Right renal cortex interstitium (tissue), 3 donors: ENCODE measurements around the gene GALNT7. TPM values are rescaled to one million over a fixed set of nuclear protein-coding genes. Genes with fewer than 3 reads are reported as not detected.

Experiments used
- DNase-seq, 3 donors: peaks; one replicate each; pipeline ENCODE4 v3.0.0-alpha.2; 2013; ENCODE audit warnings: low read depth in 3 of 3, low spot score in 2 of 3
- polyA plus RNA-seq, 3 donors: library from polyadenylated mRNA; unstranded; fragments of 120-200 nt; gene quantifications; one replicate each; pipeline ENCODE4 v1.2.1, GENCODE V29; 2013; ENCODE audit not compliant: insufficient read length in 3 of 3

The GALNT7 gene
- polyA plus RNA-seq, 3 donors = 33.6 to 38.0 (median 37.1) TPM

DNA sequence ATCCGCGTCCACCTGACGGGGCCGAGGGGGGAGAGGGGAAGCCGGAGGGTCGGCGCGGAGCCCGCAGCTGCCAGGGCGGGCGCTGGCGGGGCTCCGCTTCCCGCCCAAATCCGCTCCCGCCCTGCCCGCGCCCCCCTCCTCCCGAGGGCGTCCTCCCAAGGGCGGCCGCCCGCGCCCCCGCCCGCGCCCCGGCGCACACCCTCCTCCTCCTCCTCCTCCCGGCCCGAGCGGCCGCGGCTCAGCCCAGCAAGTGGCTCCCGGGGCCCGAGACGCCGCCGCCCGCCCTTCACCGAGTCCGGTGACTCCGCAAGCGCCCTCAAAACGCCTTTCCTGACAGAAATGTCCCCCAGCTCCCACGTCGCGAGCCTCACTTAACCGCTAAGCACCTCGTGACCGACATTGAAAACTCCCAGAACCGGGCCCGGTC is 165.1 kb downstream of the GALNT7 start:
- DNase-seq = peak in 1 of 3 donors; percentile 26

DNA sequence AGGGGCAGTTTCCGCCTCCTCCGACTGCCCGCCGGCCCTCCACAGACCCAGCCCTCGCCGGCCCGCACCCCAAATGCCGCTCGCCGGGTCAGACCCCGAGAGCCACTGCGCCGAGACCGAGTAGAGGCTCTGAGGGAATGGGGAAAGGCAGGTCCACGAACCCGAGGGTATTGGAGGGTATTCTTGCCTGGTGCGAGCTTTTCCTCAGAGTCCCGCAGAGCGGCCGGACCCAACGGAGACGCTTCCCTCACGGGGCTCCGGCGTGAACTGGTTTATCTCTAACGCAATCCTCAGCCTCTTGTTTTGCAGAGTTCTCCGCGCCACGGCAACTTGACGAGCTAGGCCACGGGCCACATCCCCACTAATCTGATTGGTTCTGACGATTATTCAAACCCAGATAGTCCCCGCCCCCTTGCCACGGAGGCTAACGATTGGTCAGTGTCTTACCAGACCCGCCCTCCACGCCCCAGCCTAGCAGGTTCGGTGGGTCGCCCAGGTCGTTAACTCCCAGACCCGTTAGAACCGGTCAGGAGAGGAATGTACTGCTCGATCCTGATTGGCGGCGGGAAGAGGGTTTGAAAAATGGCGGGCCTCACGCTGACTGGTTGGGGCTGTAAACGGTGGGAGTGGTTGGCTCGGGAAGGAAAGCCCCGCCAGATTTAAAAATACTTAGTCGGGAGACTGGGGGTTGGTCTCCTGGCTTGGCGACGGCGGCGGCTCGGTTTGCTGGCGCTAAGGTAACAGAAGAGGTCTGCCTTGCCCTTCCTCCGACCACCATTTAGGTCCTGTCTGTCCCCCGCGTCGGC is 165.7 kb downstream of the GALNT7 start, which contains the start of gene HMGB2:
TSS of gene HMGB2 (minus strand) at position 274 of the 806 bp plus-strand sequence. CDS start 709 bp downstream, outside the sequence.
- DNase-seq = peak; percentile 99 to 100 (median 99)

DNA sequence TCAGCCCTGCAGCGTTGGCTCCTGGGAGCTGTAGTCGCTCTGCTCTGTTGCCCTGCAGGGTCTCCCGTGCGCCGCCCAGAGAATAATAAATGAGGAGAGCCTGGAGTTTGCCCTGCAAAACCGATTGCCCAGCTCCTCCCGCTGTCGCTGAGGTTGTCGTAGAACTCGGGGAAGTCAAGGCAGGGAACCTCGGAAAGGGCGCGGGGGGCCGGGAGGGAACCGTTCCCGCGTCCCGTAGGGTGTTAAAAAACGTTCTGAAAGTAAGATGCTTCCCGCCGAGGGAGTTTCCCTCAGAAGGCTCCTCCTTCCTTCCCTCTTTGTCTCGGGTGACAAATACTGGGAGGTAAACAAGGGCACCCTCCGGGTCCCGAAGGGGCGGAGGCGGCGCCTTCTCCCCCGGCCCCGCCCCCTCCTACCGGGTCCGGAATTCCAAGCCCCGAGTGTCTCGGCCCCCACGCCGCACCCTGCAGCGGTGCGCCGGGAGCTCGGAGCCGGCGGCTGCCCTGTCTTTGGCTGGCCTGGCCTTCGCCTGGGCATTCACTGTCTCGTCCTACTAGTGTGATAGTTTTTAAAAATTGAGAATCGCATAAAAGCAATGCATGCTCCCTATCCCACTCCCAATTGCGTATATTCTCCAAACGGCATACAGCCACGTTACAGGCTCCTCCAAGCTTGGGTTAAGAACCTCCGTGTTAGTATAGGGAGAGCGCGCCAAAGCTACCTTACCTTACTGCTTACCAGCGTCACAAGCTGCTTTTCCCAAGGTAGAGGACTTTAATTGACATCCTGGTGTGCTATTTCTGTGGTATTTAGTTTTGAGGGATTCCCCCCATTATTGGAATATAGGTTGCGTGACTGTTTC is 166.5 kb downstream of the GALNT7 start:
- DNase-seq = peak; percentile 65 to 76 (median 66)

DNA sequence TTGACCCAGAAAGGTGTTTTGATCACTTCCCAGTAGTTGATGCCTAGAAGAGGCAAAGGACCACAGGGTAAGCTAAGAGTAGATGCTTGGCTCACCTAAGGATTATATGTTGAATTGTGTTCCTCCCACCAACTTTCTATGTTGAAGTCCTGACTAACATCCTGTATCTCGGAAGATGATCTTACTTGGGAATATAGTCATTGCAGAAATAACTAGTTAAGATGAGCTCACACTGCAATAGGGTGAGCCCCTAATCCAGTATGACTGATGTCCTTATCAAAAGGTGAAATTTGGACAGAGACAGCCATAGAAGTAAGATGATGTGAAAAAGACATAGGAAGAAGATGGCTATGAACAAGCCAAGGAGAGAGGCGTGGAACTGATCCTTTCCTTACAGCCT is 168.9 kb downstream of the GALNT7 start:
- no peak for DNase-seq

DNA sequence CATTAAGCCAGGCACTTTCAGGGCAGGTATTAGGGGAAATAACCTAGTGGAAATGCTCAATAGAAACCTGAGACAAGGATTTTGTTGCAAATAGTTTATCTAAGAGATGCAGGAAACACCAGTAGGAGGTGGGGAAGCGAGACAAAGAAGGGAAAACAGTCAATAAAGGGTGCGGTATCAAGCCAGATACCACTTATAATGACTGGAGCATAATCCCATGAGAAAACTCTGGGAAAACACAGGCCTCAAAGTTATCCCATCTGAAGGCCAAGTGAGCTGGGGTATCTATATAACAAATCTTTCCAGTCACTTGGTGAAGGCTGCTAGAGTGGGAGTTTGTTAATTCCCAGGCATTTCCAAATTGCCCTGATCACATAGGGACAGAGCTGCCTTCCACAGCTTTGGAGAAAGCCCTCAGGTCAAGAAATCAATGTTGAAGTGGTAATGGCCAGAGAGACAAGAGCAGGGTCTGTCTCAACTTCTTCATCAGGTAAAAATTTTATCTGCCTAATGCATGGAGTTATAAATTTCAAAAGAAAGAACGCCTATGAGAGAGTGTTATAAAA is 175.3 kb downstream of the GALNT7 start:
- DNase-seq = no peak

DNA sequence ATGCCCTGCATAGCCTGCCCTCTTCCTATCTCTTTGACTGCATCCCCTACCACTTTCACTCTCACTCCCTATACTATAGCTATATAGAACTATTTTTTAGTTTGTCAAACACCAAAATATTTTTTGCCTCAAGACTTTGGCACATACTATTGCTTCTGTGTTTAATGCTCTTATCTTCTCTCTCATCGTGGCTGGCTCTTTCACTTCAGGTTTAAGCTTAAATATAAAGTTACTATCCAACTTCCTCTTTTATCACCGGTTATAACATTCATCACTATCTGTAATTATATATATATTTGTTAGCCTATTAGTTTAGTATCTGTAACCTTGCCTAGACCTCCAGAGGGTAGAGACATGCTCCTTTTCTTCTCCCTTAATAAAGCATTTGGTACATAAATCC is 177.0 kb downstream of the GALNT7 start:
- no peak for DNase-seq

DNA sequence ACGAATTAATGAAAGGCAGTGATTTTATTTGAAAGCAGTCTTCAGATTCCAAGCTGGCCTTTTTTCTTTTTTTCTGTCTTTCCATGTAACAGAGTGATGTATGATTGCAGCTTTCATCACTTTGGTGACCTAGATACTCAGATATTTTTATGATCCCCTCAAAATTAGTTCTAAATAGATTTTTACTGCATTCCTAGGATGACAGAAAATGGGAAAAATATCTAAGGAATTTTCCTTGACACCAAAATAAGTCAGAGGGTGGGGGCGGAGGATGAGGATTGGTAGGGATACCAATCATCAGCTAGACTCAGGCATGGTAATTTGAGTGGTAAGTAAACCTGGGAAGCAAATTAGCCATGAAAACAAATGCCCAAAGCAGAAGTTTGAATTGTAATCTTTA is 177.5 kb downstream of the GALNT7 start:
- DNase-seq = no peak

DNA sequence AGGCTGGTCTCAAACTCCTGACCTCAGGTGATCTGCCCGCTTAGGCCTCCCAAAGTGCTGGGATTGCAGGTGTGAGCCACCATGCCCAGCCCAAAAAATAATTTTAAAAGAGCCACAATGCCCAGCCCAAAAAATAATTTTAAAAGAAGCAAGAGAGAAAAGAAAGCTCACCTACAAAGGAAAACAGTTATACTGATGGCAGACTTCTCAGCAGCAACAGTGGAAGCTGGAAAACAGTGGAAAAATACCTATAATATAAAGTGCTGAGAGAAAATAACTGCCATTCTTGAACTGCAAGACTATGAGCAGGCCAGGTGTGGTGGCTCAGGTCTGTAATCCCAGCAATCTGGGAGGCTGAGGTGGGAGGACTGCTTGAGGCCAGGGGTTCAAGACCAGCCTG is 178.9 kb downstream of the GALNT7 start:
- DNase-seq = no peak

DNA sequence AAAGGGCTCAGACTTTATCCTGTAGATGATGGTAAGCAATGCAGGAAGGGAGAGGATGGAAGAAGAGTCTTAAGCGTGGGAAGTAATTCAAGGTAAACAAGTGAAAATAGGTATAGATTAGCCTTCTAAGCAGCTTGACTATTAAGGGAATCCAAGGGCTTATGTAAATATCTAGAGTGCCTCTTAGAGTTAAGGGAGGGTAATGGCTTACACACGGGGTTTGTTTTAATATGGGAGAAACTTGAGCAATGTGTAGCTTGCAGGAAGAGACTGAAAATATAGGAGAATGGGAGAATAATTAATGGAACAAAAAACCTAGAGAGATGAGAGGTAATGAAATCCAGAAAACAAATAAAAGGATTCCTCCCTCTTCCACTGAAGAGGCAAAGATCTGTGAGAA is 189.3 kb downstream of the GALNT7 start:
- no peak for DNase-seq

DNA sequence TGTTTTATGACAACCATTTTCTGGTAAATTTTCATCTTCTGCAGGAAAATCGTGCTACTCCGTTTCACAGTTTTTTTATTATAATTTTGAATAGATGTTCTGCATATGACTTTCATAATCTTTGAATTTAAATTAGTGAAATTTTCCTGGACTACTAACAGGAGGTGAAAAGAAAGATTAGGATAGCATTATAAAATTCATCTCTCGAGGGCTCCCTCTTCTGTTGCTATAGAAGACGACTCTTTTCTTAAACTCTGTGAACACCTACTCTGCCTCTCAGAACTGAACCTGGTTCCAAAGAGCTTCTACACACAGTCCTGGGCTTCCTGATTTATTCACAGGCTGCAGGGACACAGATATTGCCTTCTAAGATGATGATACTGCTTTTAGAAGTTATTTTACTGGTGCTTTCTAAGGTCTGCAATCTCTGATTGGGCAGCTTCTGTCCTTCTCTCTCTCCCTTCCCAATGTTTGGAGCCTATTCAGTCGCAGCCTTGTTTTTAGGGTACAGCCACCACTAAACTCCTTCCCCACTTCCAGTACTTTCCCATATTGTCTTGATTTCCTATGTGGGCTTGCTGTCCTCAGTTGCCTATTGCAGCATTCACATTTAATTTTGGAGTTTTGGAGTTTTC is 192.1 kb downstream of the GALNT7 start:
- DNase-seq = no peak

DNA sequence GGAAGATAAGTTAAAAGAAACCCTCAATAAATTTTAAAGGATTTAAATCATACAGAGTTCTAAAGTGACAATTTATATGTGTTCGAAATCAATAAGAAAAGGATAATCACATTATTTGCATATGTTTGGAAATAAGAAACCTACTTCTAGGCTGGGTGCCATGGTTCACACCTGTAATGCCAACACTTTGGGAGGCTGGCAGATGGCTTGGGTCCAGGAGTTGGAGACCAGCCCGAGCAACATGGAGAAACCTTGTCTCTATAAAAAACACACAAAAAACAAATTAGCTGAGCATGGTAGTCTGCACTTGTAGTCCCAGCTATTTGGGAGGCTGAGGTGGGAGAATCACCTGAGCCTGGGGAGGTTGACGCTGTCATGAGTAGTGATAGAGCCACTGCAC is 194.1 kb downstream of the GALNT7 start:
- no peak for DNase-seq

DNA sequence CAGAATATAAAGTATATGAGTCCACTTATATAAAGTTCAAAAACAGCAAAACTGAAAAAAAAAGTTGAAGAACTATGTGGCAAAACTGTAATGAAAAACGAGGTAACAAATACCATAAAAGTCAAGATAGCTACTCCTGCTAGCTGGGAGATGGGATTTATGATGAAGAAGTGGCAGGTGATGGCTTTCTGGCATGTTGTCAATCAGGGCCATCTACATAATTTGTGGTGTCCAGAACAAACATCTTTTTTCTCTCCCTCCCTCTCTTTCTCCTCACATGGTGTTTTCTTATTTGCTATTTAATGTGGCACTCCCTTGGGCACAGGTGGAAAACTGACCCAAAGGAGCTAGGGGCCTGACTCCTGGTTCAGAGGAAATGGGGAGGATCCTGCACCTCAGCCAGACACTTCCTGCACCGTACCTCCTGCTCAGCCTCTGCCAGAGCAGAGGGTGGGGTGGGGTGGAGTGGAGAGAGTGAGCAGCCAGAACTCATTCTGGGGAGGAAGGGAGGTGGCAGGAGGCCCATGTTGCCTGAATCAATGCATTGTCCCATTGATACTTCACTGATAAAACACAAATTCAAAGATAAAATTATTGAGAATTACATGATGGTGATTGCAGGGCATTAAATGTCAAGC is 196.9 kb downstream of the GALNT7 start:
- DNase-seq = no peak

DNA sequence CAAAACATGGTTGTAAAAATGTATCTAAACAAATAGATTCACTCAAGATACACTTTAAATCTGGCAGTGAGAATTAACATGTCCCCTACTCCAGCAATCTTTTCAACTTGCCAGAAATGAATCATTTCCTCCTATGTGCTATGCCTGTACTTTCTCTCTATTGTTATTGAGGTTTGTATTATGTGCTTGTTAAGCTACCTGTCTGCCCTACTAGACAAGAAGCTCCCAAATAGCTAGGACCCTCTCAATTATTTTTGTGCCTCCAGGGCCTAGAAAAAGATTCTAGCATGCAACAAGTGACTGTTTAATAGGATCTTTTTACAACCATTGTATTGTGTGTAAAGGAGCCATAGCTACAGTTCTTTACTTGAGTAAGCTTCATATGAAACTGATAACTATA is 198.7 kb downstream of the GALNT7 start:
- no peak for DNase-seq

DNA sequence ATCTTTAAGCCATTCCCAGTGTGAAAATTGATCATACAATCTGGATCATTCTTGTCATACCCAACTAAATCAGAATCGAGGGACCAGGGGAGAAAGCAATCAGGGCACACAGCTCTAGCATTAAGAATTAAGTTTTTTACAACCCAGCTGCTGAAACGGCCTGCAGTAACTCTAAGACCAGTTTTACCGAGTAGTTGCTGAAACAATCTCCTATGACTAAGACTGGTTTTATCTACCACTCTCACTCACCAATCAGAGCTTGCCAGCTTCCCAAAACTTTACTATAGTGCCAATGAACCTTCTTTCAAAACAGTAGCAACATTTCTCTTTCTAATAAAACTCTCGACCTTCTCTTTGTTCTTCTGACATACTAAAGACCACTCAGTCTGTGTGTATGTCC is 199.3 kb downstream of the GALNT7 start:
- DNase-seq = no peak

DNA sequence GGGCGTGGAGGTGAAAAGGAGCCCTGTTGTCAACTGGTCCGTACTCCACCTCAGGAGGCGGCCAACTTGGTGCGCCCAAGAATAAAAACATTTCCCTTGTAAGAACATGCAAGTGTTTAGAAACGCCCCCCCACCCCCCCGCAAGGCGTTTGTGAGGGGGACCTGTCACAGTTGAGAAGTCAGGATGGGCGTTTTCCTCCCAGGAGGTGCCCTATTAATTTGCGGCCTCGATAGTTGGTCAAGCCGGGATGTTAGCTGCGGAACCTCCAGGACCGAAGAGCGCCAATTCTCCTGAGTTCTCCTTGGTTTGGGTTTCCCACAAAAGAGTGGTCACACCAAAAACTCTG is 201.5 kb downstream of the GALNT7 start:
- no peak for DNase-seq

DNA sequence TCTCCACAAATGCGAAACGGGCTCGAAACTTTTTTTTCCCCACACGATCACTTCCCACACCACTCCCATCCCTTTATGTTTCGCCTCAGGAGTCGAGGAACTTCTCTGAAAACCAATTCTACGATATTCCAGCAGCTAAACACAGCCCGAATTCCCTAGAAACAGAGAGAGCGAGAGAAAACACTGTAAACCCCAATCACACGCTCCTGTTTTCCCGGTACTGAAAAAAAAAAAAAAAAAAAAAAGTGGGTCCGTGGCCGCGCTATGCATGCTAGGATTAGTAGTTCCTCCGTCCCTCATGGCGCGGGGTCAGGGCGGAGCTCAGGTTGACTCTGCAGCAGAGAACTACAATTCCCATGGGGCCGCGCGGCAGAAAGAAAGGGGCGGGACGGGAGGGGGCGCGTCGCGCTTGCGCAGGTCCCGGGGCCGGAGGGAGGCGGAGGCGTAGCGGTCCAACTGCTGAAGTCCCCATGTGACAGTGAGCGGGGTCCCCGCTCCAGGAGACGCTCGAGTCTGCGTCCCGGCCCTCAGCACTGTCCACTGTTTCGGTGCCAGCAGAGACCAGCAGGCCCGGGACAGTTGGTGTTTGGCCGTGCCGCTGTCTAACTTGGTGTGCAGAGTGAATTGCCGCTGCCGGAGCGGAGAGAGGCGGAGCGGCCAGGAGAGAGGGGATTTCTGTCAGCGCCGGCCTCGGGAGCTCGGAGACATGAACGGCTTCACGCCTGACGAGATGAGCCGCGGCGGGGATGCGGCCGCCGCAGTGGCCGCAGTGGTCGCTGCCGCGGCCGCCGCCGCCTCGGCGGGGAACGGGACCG is 202.1 kb downstream of the GALNT7 start, which contains the start of gene SAP30:
TSS of gene SAP30 (plus strand) at position 478 of the 815 bp plus-strand sequence. CDS start at position 707, 229 bp downstream.
- DNase-seq = peak; percentile 94 to 97 (median 96)

DNA sequence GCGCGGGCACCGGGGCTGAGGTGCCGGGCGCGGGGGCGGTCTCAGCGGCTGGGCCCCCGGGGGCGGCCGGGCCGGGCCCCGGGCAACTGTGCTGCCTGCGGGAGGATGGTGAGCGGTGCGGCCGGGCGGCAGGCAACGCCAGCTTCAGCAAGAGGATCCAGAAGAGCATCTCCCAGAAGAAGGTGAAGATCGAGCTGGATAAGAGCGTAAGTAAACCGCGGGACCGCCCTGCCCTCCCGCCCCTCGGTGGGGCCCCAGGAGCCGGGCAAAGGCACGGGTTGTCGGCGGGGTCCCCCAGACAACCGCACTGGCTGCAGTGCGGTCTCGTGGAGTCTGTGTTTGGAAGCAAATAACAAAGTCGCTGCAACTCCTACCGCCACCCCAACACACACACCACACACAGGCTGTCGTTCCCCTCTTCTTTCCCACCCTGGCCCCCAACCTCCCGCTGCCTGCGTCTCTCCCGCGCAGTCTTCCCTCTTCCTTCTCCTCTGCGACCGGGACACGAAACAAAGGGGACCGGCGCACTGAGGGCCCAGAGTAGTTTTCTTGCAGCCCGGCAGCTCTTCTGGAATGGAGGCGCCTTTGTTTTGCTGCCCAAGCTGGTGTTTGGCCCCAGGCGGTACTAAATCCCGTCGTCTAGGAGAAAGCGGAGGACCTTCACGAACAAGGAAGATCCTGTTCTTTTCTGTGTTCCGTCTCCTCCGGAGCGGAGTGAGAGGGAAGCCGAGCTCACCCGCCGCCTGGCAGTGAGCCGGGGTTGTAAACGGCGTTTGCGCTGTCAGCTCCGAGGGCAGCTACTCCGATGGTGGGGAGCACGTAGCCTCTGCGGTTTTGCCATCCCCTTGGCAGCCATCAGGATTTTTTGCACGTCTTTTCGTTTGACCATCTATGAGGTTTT is 202.9 kb downstream of the GALNT7 start:
- DNase-seq = peak; percentile 36 to 68 (median 45)
